Measurements from ENCODE around the gene HPCA.

The HPCA gene

GRCh38 chr1:32871364-32872191 is 14.7 kb upstream of the HPCA start:
- peak; percentile 51 for DNase-seq

- DNase-seq, result no peak
Observed at GRCh38 chr1:32872192-32872460, 14.2 kb upstream of the HPCA start.

GRCh38 chr1:32873484-32873883 is 12.8 kb upstream of the HPCA start:
- DNase-seq, result no peak

- no peak for DNase-seq
Observed at GRCh38 chr1:32874860-32875752, 11.2 kb upstream of the HPCA start.

GRCh38 chr1:32876341-32877210 is 9.7 kb upstream of the HPCA start:
- DNase-seq, result peak; percentile 26

- peak; percentile 56 for DNase-seq
Observed at GRCh38 chr1:32877211-32878110, 8.8 kb upstream of the HPCA start.

GRCh38 chr1:32878183-32878582 is 8.1 kb upstream of the HPCA start:
- DNase-seq, result peak; percentile 69

GRCh38 chr1:32878637-32879041 is 7.7 kb upstream of the HPCA start:
- DNase-seq, result no peak

GRCh38 chr1:32881291-32881690 is 5.0 kb upstream of the HPCA start:
- no peak for DNase-seq

GRCh38 chr1:32881871-32882850 is 4.1 kb upstream of the HPCA start:
- DNase-seq, result peak; percentile 97

- peak; percentile 72 for DNase-seq
Observed at GRCh38 chr1:32883338-32884031, 2.8 kb upstream of the HPCA start.

GRCh38 chr1:32884032-32884372 is 2.3 kb upstream of the HPCA start:
- no peak for DNase-seq

GRCh38 chr1:32884726-32885125 is 1.6 kb upstream of the HPCA start:
- DNase-seq, result peak; percentile 93

- DNase-seq, result peak; percentile 88
Observed at GRCh38 chr1:32885676-32886003, 651 bp upstream of the HPCA start.

- peak; percentile 28 for DNase-seq
Observed at GRCh38 chr1:32886828-32887414, 630 bp downstream of the HPCA start.

GRCh38 chr1:32887623-32888022 is 1.3 kb downstream of the HPCA start:
- DNase-seq, result no peak

GRCh38 chr1:32888134-32888533 is 1.8 kb downstream of the HPCA start:
- DNase-seq, result no peak

- no peak for DNase-seq
Observed at GRCh38 chr1:32888677-32889420, 2.6 kb downstream of the HPCA start.

GRCh38 chr1:32889731-32890278 is 3.5 kb downstream of the HPCA start:
- DNase-seq, result no peak
